Esophagus muscularis mucosa (tissue), 3 donors: ENCODE measurements around the gene TTC39B.

Experiments
- CTCF ChIP-seq, 3 experiments: fragments of 200-600 bp in 2 of 3; fragments of 450-650 bp in 1 of 3; sonication (generic) in 2 of 3; IDR thresholded peaks; one replicate each; pipeline ENCODE4 v1.5.1; 2017 to 2019; ENCODE audit warnings: antibody characterized with exemption in 3 of 3, mild to moderate bottlenecking in 2 of 3, moderate library complexity in 1 of 3
- POLR2A ChIP-seq: fragments of 450-650 bp; IDR thresholded peaks from one replicate; pipeline ENCODE4 v1.6.1; 2017; ENCODE audit warnings: antibody characterized with exemption, moderate library complexity, mild to moderate bottlenecking, low read depth

- TF ChIP-seq POLR2A (no peak), CTCF (IDR thresholded peaks at IDR 0.05) (no peak)
Observed at GRCh38 chr9:15131094-15131493, 175.9 kb downstream of the TTC39B start.
